K562 (cell line): ENCODE results near the gene TM7SF3. TPM values are rescaled to one million over a fixed set of nuclear protein-coding genes. Genes with fewer than 3 reads are reported as not detected.

ENCODE experiments used
- ARID2 ChIP-seq: fragments of 450-650 bp; IDR thresholded peaks from 2 replicates; pipeline ENCODE4 v1.6.1; 2017; ENCODE audit warnings: antibody characterized with exemption, mild to moderate bottlenecking
- CREBBP ChIP-seq: IDR thresholded peaks from one replicate; pipeline ENCODE4 v1.6.1; 2012; ENCODE audit warnings: low read depth, mild to moderate bottlenecking, control low read depth, inconsistent platforms, low read length
- E2F5 ChIP-seq: sonication (generic); formaldehyde crosslinking; IDR thresholded peaks from 2 replicates; pipeline ENCODE4 v1.8.0; 2022; ENCODE audit warnings: mild to moderate bottlenecking, missing genetic modification reagents
- ETV6 ChIP-seq, 3 experiments: fragments of 150-350 bp in 1 of 3; sonication (generic) in 1 of 3; formaldehyde crosslinking in 1 of 3; IDR thresholded peaks; 2 replicates each; pipeline versions ENCODE4 v1.6.1 to v1.8.0; 2014 to 2022; ENCODE audit warnings: borderline replicate concordance in 2 of 3, low read depth in 2 of 3, antibody characterized with exemption in 1 of 3, low read length in 1 of 3, mild to moderate bottlenecking in 1 of 3, missing genetic modification reagents in 1 of 3
- FOSL1 ChIP-seq: fragments of 200-800 bp; sonication (Bioruptor generic); conservative IDR thresholded peaks from 2 replicates; pipeline ENCODE4 v1.6.1; 2016; ENCODE audit warnings: missing genetic modification characterization, missing compliant biosample characterization
- FOXJ2 ChIP-seq: fragments of 200-800 bp; sonication (Bioruptor generic); IDR thresholded peaks from 2 replicates; pipeline ENCODE4 v1.6.1; 2016; ENCODE audit warnings: missing genetic modification characterization, missing compliant biosample characterization
- FOXK2 ChIP-seq, 2 experiments: fragments of 450-650 bp; IDR thresholded peaks in 1 of 2; conservative IDR thresholded peaks in 1 of 2; 2 replicates each; pipeline ENCODE4 v1.6.1; 2016; ENCODE audit warnings: low read depth in 2 of 2, mild to moderate bottlenecking in 1 of 2
- HDAC2 ChIP-seq: fragments of 450-650 bp; IDR thresholded peaks from 2 replicates; pipeline ENCODE4 v1.6.1; 2016; ENCODE audit warnings: mild to moderate bottlenecking
- KDM1A ChIP-seq, 2 experiments: fragments of 450-650 bp; IDR thresholded peaks; 2 replicates each; pipeline ENCODE4 v1.6.1; 2016; ENCODE audit warnings: mild to moderate bottlenecking in 2 of 2
- NRF1 ChIP-seq, 2 experiments: fragments of 450-650 bp; IDR thresholded peaks in 1 of 2; conservative IDR thresholded peaks in 1 of 2; 2 replicates each; pipeline ENCODE4 v1.6.1; 2014; ENCODE audit warnings: mild to moderate bottlenecking in 2 of 2
- PTBP1 ChIP-seq: fragments of 200-400 bp; formaldehyde crosslinking; IDR thresholded peaks from 2 replicates; pipeline ENCODE4 v1.6.1; 2017; ENCODE audit warnings: low read depth, low read length
- SRSF3 ChIP-seq: fragments of 200-400 bp; formaldehyde crosslinking; IDR thresholded peaks from 2 replicates; pipeline ENCODE4 v1.6.1; 2016; ENCODE audit warnings: mild to moderate bottlenecking, low read length, moderate library complexity; ENCODE audit not compliant: insufficient read depth
- SUPT5H ChIP-seq: fragments of 450-650 bp; IDR thresholded peaks from 2 replicates; pipeline ENCODE4 v1.6.1; 2016
- TAF7 ChIP-seq: fragments of 450-650 bp; IDR thresholded peaks from 2 replicates; pipeline ENCODE4 v1.6.1; 2016; ENCODE audit warnings: missing genetic modification characterization, missing compliant biosample characterization
- TFE3 ChIP-seq: fragments of 450-650 bp; formaldehyde crosslinking; IDR thresholded peaks from 2 replicates; pipeline ENCODE4 v1.4.0; 2020; ENCODE audit warnings: mild to moderate bottlenecking, mixed read lengths
- U2AF1 ChIP-seq: fragments of 200-400 bp; formaldehyde crosslinking; optimal IDR thresholded peaks from 2 replicates; pipeline ENCODE3; 2017; ENCODE audit warnings: mild to moderate bottlenecking, low read depth, low read length, moderate library complexity
- ZFP30 ChIP-seq: fragments of 250-450 bp; sonication (Bioruptor Pico); IDR thresholded peaks from 2 replicates; pipeline ENCODE4 v1.8.0; 2022; ENCODE audit warnings: moderate library complexity, mild to moderate bottlenecking, inconsistent platforms, borderline replicate concordance
- ZNF511 ChIP-seq: sonication (generic); formaldehyde crosslinking; IDR thresholded peaks from 2 replicates; pipeline ENCODE4 v1.8.0; 2022; ENCODE audit warnings: mild to moderate bottlenecking, missing genetic modification reagents
- ZNF561 ChIP-seq: fragments of 450-650 bp; formaldehyde crosslinking; conservative IDR thresholded peaks from 2 replicates; pipeline ENCODE4 v1.4.0; 2020; ENCODE audit warnings: mild to moderate bottlenecking, moderate library complexity
- ZNF76 ChIP-seq: fragments of 250-450 bp; sonication (Bioruptor Pico); IDR thresholded peaks from 2 replicates; pipeline ENCODE4 v1.4.0; 2020; ENCODE audit warnings: mild to moderate bottlenecking, moderate library complexity, borderline replicate concordance
- ZNF830 ChIP-seq: fragments of 250-450 bp; sonication (Bioruptor Pico); IDR thresholded peaks from 2 replicates; pipeline ENCODE4 v1.5.0; 2021; ENCODE audit warnings: mild to moderate bottlenecking
- polyA plus RNA-seq, 8 experiments: library from polyadenylated mRNA; depleted of rRNA in 4 of 8; stranded (reverse) in 5 of 8; unstranded in 3 of 8; fragments of >200 nt; fragmentation: Nextera tagmentation in 2 of 8; fragmentation: Illumina TruSeq in 1 of 8; extraction: Ambion mirVana in 2 of 8; extraction: Trizol in 1 of 8; gene quantifications; 2 replicates each; pipeline versions ENCODE4 v1.2.1 to v1.2.3, GENCODE V29; 2011 to 2014; ENCODE audit warnings: inconsistent platforms in 1 of 8, missing spikeins in 1 of 8
- total RNA-seq, 7 experiments: library from RNA; depleted of rRNA in 6 of 7; stranded (reverse); fragments of >200 nt in 6 of 7; fragmentation: Illumina TruSeq in 2 of 7; extraction: Trizol in 2 of 7; gene quantifications; 2 replicates each; pipeline versions ENCODE4 v1.2.1 to v1.2.3, GENCODE V29; 2011 to 2021; ENCODE audit warnings: low replicate concordance in 1 of 7
- TF ChIP-seq, protein P1 (sequence below): IDR thresholded peaks from 2 replicates; pipeline ENCODE4 v1.6.1; 2014; ENCODE audit warnings: antibody characterized with exemption
- TF ChIP-seq, protein P2 (sequence below): fragments of 200-800 bp; sonication (Bioruptor generic); IDR thresholded peaks from 2 replicates; pipeline ENCODE4 v1.6.1; 2017; ENCODE audit warnings: missing genetic modification characterization, missing compliant biosample characterization

Gene TM7SF3
- total and polyA plus RNA-seq, 9 of the 15 experiments (the other 6 are each of a cell fraction or from before 2014, with no cell fraction given) = 9.3 to 90.4 (median 24.8) TPM

- no peak for TF ChIP-seq CREBBP
- peak; percentile 68 to 70 for TF ChIP-seq NRF1 (conservative IDR thresholded peaks at IDR 0.05 in 1 of 2, IDR thresholded peaks at IDR 0.05 in 1 of 2)
- no peak for TF ChIP-seq ZFP30 (CRISPR knock-in tag)
- TF ChIP-seq U2AF1 = peak; percentile 79
- TF ChIP-seq, protein P1, sequence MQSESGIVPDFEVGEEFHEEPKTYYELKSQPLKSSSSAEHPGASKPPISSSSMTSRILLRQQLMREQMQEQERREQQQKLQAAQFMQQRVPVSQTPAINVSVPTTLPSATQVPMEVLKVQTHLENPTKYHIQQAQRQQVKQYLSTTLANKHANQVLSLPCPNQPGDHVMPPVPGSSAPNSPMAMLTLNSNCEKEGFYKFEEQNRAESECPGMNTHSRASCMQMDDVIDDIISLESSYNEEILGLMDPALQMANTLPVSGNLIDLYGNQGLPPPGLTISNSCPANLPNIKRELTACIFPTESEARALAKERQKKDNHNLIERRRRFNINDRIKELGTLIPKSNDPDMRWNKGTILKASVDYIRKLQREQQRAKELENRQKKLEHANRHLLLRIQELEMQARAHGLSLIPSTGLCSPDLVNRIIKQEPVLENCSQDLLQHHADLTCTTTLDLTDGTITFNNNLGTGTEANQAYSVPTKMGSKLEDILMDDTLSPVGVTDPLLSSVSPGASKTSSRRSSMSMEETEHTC = 0 out of 2 replicates have a peak, but pooled peaks have one; percentile 32
- no peak for TF ChIP-seq KDM1A (IDR thresholded peaks at IDR 0.05)
- TF ChIP-seq ZNF830 (CRISPR knock-in tag) = no peak
- no peak for TF ChIP-seq HDAC2
- TF ChIP-seq ZNF511 (CRISPR knock-in tag) = no peak
- TF ChIP-seq FOSL1 (tag) = peak; percentile 67
- no peak for TF ChIP-seq ARID2
- no peak for TF ChIP-seq TAF7 (tag)
- no peak for TF ChIP-seq PTBP1
- no peak; the same call in 1 of the 2 replicates for TF ChIP-seq FOXJ2
- TF ChIP-seq E2F5 (CRISPR knock-in tag) = no peak
- TF ChIP-seq SUPT5H = no peak
- TF ChIP-seq, protein P2, sequence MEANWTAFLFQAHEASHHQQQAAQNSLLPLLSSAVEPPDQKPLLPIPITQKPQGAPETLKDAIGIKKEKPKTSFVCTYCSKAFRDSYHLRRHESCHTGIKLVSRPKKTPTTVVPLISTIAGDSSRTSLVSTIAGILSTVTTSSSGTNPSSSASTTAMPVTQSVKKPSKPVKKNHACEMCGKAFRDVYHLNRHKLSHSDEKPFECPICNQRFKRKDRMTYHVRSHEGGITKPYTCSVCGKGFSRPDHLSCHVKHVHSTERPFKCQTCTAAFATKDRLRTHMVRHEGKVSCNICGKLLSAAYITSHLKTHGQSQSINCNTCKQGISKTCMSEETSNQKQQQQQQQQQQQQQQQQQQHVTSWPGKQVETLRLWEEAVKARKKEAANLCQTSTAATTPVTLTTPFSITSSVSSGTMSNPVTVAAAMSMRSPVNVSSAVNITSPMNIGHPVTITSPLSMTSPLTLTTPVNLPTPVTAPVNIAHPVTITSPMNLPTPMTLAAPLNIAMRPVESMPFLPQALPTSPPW (CRISPR knock-in tag) = peak; percentile 81
- no peak for TF ChIP-seq ZNF76 (CRISPR knock-in tag)
- no peak for TF ChIP-seq ETV6 (IDR thresholded peaks at IDR 0.05; ENCODE audit: borderline replicate concordance in 1 of 2, low read depth in 2 of 2, low read length in 1 of 2)
- no peak for TF ChIP-seq ETV6 (CRISPR knock-in tag; IDR thresholded peaks at IDR 0.05; ENCODE audit: borderline replicate concordance)
- no peak for TF ChIP-seq FOXK2 (conservative IDR thresholded peaks at IDR 0.05 in 1 of 2, IDR thresholded peaks at IDR 0.05 in 1 of 2; ENCODE audit: low read depth in 2 of 2)
- TF ChIP-seq SRSF3 = no peak
- TF ChIP-seq TFE3 = no peak
- no peak for TF ChIP-seq ZNF561 (CRISPR knock-in tag)
Observed at GRCh38 chr12:27014085-27014858, at the start of gene TM7SF3 (continued).
